Adipocyte (in vitro differentiated cells): Measurements from ENCODE around the gene THOC3.
"Not testable (repeated sequence)": the region's sequence is repeated elsewhere in the genome, so short reads cannot be mapped to it uniquely, and the experiment has no call there.

Experiments used
- DNase-seq: peaks from one replicate; pipeline ENCODE4 v3.0.0-alpha.2; 2015; ENCODE audit warnings: low read depth
- H3K27me3 ChIP-seq: replicated peaks from 2 replicates; pipeline ENCODE4 v1.7.0; 2013; ENCODE audit warnings: mild to moderate bottlenecking, low read length, moderate library complexity; ENCODE audit not compliant: control insufficient read depth, insufficient read depth
- H3K36me3 ChIP-seq: 2 replicates; pipeline ENCODE4 v1.7.0; 2013; ENCODE audit warnings: low read length, mild to moderate bottlenecking, moderate library complexity; ENCODE audit not compliant: control insufficient read depth, insufficient read depth, severe bottlenecking
- H3K4me1 ChIP-seq: 2 replicates; pipeline ENCODE4 v1.7.0; 2013; ENCODE audit warnings: mild to moderate bottlenecking, low read length, moderate library complexity; ENCODE audit not compliant: control insufficient read depth, insufficient read depth
- H3K4me3 ChIP-seq: 2 replicates; pipeline ENCODE4 v1.7.0; 2013; ENCODE audit warnings: mild to moderate bottlenecking, low read length, moderate library complexity
- H3K9ac ChIP-seq: 2 replicates; pipeline ENCODE4 v1.7.0; 2013; ENCODE audit warnings: mild to moderate bottlenecking, low read length, moderate library complexity
- H3K9me3 ChIP-seq: 2 replicates; pipeline ENCODE4 v1.7.0; 2013; ENCODE audit warnings: mild to moderate bottlenecking, low read length, moderate library complexity; ENCODE audit not compliant: control insufficient read depth

Gene THOC3, protein sequence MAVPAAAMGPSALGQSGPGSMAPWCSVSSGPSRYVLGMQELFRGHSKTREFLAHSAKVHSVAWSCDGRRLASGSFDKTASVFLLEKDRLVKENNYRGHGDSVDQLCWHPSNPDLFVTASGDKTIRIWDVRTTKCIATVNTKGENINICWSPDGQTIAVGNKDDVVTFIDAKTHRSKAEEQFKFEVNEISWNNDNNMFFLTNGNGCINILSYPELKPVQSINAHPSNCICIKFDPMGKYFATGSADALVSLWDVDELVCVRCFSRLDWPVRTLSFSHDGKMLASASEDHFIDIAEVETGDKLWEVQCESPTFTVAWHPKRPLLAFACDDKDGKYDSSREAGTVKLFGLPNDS

DNA sequence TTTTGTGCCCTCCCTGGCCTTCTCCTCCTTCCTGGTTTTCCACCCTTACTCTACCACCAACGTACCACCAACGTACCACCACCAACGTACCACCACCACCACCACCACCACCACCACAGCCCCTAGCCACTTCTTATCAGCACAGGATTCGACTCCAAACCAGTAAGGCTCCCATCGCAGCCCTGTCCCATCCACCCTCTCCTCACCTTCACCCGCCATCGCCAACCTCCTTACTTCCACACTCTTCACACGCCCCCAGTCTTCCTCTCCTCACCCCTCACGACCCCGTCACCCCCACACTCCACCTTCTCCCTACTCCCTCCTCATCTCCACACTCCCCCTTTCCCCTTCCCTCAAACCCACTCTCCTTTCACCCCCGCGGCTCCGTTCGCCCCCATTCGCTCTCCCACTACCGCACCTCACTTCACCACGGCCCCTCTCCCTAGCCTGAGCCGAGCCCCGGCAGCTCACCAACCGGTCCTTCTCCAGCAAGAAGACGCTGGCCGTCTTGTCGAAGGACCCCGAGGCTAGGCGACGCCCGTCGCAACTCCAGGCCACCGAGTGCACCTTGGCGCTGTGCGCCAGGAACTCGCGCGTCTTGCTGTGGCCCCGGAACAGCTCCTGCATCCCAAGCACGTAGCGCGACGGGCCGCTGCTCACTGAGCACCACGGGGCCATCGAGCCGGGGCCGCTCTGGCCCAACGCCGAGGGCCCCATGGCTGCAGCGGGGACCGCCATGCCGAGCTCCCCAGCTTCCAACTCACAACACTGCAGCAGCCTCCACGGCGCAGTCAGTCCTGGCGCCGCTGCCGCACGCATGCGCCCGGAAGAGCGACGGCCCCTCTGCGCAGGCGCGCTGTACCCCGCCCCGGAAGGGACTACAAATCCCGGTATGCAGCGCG lies at the start of gene THOC3:
THOC3 (minus strand) TSS at position 845 of the 902 bp plus-strand sequence; CDS start at position 738, 107 bp downstream.
- H3K36me3 ChIP-seq, H3K27me3 ChIP-seq, H3K9me3 ChIP-seq, H3K4me1 ChIP-seq: not testable (repeated sequence)
- peak within 1 kb of the TSS; percentile 81 for H3K4me3 ChIP-seq
- peak; percentile 83 for DNase-seq
- H3K9ac ChIP-seq, result peak within 1 kb of the TSS; percentile 78

DNA sequence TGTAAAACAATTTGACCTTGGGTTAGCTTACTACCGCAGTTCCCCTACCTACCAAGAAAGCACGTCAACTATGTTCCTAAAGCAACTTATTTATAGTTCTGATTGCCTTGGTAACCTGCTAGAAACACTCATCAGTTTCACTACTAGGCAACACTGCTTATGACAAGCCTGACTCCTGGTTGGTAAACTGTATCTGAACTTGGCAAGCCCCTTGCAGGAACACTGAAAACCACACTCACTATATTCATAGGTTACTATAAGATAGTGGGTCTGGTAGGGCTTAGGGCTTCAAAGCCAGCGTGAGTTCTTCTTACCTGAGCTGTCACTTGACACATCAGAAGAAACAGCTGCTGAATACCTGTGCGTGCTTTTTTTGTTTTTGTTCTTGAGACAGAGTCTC lies 49.2 kb upstream of the THOC3 start:
- not testable (repeated sequence) for H3K9me3 ChIP-seq, H3K4me3 ChIP-seq, H3K9ac ChIP-seq, H3K4me1 ChIP-seq, H3K36me3 ChIP-seq, H3K27me3 ChIP-seq, DNase-seq

DNA sequence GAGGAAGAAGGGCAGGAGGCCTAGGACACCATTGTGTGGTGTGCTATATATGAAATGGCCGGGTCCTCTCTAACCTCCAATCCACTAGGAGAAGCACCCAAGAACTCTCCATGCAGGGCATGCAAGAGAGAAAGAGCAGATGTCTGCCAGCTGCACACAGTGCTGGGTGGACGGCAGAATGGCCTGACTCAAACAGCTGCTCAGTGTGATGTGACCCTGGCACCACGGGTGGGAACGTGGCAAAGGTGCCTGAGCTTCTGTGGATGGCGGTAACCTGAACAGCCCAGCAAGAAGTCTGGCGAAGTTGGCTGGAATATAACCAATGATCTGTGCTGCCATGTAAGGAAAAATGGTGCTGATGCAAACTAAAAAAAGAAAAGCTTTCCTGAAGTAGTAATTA lies 46.2 kb upstream of the THOC3 start:
- not testable (repeated sequence) for H3K9me3 ChIP-seq, H3K36me3 ChIP-seq, H3K4me1 ChIP-seq, H3K9ac ChIP-seq, H3K27me3 ChIP-seq, DNase-seq, H3K4me3 ChIP-seq

DNA sequence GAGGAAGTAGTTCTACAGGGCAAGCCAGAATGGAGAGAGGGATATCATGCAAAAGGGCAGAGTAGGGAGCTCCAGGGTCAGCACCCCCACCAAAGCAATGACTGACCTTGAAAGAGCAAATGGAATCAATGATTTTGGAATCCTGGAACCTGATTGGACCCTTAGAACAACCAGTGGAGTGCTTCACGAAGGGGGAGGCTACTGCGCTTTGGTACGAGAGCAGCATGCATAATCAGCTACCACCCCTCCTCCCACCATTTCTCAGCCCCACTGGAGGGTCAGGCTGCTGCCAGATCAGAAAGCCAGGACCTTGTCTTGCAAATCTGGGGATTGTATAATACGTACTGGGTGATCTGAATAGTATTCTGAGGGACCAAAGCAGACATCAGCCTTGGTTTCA lies 43.0 kb upstream of the THOC3 start:
- DNase-seq, result not testable (repeated sequence)

DNA sequence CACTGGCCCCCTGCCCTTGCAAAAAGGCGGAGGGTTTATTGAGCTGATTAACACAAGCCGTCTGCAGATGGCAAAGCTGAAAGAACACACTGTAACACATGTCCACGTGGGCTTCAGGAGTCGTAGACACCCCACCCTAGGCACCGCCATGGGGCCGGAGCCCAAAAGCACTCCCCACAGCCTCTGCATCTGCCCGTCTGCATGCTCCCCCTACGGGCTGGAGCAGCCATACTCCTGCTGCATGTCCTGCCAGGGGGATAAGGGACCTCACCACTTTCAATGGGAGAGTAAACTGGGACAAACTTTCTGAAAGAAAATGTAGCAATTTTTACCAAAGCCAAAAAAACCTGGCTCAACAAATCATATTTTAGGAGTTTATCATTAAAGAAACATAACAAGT lies 42.1 kb upstream of the THOC3 start:
- H3K9me3 ChIP-seq, H3K27me3 ChIP-seq, H3K36me3 ChIP-seq, H3K9ac ChIP-seq, H3K4me1 ChIP-seq, DNase-seq, H3K4me3 ChIP-seq: not testable (repeated sequence)

More for the DNA sequence above, 43.0 kb upstream of the THOC3 start:
- not testable (repeated sequence) for H3K4me1 ChIP-seq, H3K27me3 ChIP-seq, H3K9ac ChIP-seq, H3K9me3 ChIP-seq, H3K36me3 ChIP-seq, H3K4me3 ChIP-seq

DNA sequence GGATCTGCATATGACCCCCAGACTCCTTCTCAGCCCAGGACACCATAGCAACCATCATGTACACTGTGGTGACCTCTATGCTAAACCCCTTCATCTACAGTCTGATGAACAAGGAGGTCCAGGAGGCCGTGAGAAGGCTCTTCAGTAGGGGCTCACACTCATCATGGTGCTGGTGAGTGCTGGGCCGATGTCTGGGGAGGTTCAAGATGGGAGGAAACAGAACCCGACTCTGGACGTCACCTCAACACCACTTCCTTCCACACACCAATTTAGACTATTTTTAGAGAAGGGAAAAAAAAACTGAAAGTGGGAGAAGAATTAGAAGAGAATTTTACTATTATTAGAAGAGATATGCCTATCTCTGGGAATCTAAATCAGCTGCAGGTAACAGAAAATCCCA lies 39.1 kb upstream of the THOC3 start:
- H3K9ac ChIP-seq, H3K36me3 ChIP-seq, H3K4me1 ChIP-seq, H3K27me3 ChIP-seq, H3K9me3 ChIP-seq, H3K4me3 ChIP-seq, DNase-seq: not testable (repeated sequence)

DNA sequence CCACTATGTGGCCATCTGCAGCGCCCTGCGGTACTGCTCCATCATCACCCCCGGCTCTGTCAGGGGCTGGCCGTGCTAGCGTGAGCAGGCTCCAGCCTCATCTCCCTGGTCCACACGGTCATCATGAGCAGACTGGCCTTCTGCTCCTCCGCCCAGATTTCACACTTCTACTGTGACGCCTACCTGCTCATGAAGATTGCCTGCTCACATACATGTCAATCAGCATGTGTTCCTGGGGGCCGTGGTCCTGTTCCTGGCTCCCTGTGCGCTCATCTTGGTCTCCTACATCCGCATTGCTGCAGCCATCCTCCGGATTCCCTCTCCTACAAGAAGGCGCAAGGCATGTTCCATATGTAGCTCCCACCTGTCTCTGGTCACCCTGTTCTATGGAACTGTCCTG lies 38.7 kb upstream of the THOC3 start:
- not testable (repeated sequence) for DNase-seq, H3K36me3 ChIP-seq, H3K27me3 ChIP-seq, H3K4me1 ChIP-seq, H3K9me3 ChIP-seq, H3K4me3 ChIP-seq, H3K9ac ChIP-seq

DNA sequence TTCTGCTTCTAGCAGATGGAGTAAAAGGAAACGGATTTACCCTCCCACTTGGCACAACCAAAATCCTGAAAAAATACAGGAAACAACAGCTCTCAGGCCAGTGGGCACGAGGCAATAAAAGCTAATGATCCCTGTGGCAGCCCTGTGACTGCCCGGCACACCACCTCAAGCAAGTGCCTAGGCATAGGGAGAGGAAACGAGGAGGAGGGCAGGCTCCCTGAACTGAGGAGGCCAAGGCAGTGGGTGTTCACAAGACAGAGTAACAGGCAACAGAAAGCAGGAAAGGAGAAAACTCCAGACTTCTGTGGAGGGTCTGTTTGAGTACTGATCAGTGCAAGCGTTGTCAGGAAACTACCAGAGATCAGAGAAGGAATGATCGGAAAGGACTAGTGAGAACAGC lies 29.9 kb upstream of the THOC3 start:
- not testable (repeated sequence) for H3K4me1 ChIP-seq, H3K27me3 ChIP-seq, H3K9ac ChIP-seq, DNase-seq, H3K4me3 ChIP-seq, H3K9me3 ChIP-seq, H3K36me3 ChIP-seq

DNA sequence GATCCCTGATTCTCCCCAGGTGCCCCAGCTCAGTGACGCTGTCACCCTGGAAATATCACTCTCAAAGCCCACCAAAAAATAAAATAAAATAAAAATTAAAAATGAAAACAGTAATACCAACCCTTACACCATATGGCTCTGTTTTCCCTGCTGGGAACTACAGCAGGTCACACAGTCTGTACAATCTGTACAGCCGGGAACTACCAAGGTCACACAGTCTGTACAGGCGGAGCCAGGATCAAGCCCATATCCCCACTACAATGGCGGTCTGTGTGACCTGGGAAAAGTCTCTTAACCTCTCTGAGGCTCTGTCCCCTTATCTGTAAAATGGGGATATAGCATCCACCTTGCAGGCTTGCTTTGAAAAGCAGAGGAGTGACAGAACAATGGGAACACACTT lies 29.4 kb upstream of the THOC3 start:
- H3K4me1 ChIP-seq, H3K9me3 ChIP-seq, DNase-seq, H3K4me3 ChIP-seq, H3K36me3 ChIP-seq, H3K9ac ChIP-seq, H3K27me3 ChIP-seq: not testable (repeated sequence)

DNA sequence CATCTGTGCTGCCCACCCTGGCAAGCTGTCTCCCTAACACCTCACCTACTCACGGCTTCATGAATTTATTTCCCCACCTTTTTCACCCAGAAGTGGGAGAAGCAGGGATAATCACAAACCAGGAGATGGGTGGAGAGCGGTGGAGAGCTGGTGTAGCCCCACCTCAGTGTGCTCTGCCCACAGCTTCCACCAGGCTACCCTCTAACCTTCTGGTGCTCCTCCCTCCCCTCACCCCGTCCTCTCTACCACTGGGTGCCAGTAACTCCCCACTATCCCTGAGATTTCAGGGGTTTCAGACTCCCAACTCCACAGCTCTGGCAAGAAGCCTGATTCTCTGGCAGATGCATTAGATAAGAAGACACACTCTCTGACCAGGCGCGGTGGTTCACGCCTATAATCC lies 28.7 kb upstream of the THOC3 start:
- H3K4me1 ChIP-seq, H3K27me3 ChIP-seq, DNase-seq, H3K9me3 ChIP-seq, H3K4me3 ChIP-seq, H3K36me3 ChIP-seq, H3K9ac ChIP-seq: not testable (repeated sequence)

DNA sequence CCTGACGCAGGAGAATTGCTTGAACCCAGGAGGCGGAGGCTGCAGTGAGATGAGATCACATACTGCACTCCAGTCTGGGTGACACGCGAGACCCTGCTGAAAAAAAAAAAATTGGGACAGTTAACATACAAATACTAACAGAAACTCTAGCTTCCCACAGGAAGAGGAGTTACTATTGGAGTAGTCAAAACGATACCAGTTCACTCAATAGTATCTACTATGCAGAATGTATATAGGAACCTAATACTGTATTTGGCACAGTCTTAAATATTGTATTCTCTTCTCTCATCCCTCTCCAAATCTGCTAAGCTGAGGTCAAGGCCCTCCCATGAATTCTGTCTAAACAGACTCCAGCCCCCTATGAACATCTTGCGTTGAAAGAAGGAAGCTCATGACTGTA lies 27.4 kb upstream of the THOC3 start:
- DNase-seq, H3K36me3 ChIP-seq, H3K4me3 ChIP-seq, H3K9me3 ChIP-seq, H3K27me3 ChIP-seq, H3K4me1 ChIP-seq, H3K9ac ChIP-seq: not testable (repeated sequence)
